Measurements from ENCODE around the gene CAMK2B. TPM values are rescaled to one million over a fixed set of nuclear protein-coding genes. Genes with fewer than 3 reads are reported as not detected.

Gene CAMK2B
- total and polyA plus RNA-seq, 7 donors = 0.23 to 3.2 (median 1.5) TPM; not detected in 1

DNA sequence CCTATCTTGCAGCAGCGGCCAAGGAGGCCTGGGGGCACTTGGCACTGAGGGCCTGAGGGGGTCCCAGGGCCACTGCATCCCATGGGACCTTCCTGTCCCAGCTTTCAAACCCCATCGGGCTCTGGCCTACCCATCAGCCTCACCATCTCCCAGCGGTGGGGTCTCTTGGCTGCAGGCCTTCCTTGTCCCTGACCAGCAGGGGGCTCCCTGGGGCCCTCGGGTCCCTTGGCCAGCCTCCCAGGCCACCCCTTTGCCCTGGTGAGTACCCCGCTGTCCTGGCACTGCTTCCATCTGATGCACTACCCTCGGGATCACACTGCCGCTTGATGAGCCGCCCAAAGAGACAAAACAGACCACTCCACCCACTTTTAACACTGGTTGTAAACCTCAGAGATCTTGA lies 81.1 kb downstream of the CAMK2B start:
- intact Hi-C loops (cut with DNase I) = no loop called here
- no peak overlapping the region for H3K4me3 ChIP-seq
- H3K36me3 ChIP-seq = no peaks in the 10 kb centered on the region
- no peaks in the 10 kb centered on the region for H3K9me3 ChIP-seq
- H3K27me3 ChIP-seq = peaks cover 0 to 9% (median 0%) of the 10 kb centered on the region in 3 donors
- H3K27ac ChIP-seq = no peak overlapping the region
- TF ChIP-seq EP300 (IDR thresholded peaks at IDR 0.05) = no peak
- peak in 1 of 4 experiments; percentile 21 for TF ChIP-seq CTCF (IDR thresholded peaks at IDR 0.05)
- TF ChIP-seq POLR2AphosphoS5 (IDR thresholded peaks at IDR 0.05) = no peak
- no peak for TF ChIP-seq POLR2A (IDR thresholded peaks at IDR 0.05)
- 47 to 62% methylated on average over 8 of the region's 8 CpGs for WGBS, 2 donors
- peaks cover 0 to 6% (median 4%) of the 10 kb centered on the region in 4 donors for H3K4me1 ChIP-seq
- DNase-seq = no peak

DNA sequence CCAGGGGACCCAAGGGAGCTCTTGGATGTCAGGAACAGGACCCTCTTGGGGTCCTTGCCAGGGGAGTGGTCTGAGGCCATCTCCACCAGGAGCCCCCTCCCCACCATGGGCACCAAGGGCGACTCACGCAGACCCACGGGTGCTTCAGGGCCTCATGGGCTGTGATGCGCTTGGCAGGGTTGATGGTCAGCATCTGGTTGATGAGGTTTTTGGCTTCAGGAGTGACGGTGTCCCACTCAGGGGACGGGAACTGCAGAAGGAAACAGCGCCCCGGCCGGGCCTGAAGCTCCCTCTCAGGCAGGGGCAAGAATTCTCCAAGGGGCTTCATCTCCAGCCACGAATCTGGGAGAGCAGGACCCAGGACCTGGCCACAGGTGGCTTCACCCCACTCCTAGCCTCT lies 83.3 kb downstream of the CAMK2B start:
- 83 to 90% methylated on average over 10 of the region's 10 CpGs for WGBS, 2 donors
- no peaks in the 10 kb centered on the region for H3K36me3 ChIP-seq
- intact Hi-C loops (cut with DNase I) = no loop called here
- H3K27ac ChIP-seq = no peak overlapping the region
- H3K9me3 ChIP-seq = no peaks in the 10 kb centered on the region
- H3K27me3 ChIP-seq = peaks cover 0 to 9% (median 0%) of the 10 kb centered on the region in 3 donors
- DNase-seq = no peak
- H3K4me1 ChIP-seq = peaks cover 0 to 6% (median 4%) of the 10 kb centered on the region in 4 donors
- no peak overlapping the region for H3K4me3 ChIP-seq
- TF ChIP-seq POLR2A (IDR thresholded peaks at IDR 0.05) (no peak), POLR2AphosphoS5 (IDR thresholded peaks at IDR 0.05) (no peak), EP300 (IDR thresholded peaks at IDR 0.05) (no peak), CTCF (IDR thresholded peaks at IDR 0.05) (no peak)

DNA sequence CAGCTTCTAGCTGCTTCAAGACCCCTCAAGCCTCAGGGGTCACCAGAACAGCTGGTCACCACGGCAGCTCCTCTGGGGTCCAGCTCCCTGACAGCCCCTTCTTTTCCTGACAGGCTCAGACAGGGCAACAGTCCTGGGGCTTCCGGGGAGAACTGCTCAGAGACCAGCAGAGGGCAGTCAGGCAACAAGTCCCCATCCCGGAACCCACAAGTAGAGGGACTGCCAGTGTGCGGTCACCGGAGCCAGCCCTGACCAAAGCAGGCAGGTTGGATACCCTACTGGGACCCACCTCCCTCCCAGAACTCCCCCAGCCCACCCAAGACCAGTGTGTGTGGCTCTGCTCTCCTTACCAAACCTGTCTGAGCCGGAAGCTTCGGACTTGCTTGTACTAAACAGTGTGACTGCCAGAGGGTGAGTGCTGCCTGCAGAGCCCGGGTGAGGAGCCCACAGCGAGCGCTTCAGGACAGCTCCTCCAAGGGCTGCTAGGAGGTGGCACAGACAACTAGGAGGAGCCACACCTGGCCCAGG lies 84.3 kb downstream of the CAMK2B start:
- DNase-seq = peak; percentile 82
- peaks cover 0 to 9% (median 0%) of the 10 kb centered on the region in 3 donors for H3K27me3 ChIP-seq
- intact Hi-C loops (cut with DNase I) = loop anchor here (1.0 kb wide), 2 partner anchors 236 to 324 kb away; no protein-coding TSS in a partner anchor

DNA sequence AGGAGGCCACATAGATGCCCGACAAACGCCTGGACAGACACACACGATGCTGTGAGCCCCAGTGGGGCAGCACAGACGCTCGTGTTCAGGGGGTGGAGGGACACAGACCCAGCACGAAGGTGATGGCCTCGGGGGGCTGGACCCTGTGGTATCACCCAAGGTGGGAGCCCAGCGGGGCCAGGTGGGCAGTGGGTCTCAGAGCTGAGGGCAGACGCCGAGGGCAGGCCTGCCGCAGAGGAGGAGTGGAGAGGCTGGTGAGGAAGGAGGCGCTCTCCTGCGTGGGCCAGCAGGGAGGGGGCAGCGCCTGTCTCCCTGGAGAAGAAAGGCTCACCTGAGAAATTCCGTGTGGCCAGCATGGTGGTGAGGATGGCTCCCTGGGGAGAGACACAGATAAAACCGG lies 85.0 kb downstream of the CAMK2B start:
- no peak overlapping the region for H3K27ac ChIP-seq
- no peak overlapping the region for H3K4me3 ChIP-seq
- no peak for TF ChIP-seq POLR2AphosphoS5 (IDR thresholded peaks at IDR 0.05)
- no peak for TF ChIP-seq POLR2A (IDR thresholded peaks at IDR 0.05)
- TF ChIP-seq CTCF (IDR thresholded peaks at IDR 0.05) = no peak
- TF ChIP-seq EP300 (IDR thresholded peaks at IDR 0.05) = no peak
- H3K4me1 ChIP-seq = peaks cover 0 to 6% (median 4%) of the 10 kb centered on the region in 4 donors
- H3K9me3 ChIP-seq = no peaks in the 10 kb centered on the region
- H3K27me3 ChIP-seq = peaks cover 0 to 9% (median 0%) of the 10 kb centered on the region in 3 donors
- H3K36me3 ChIP-seq = no peaks in the 10 kb centered on the region
- no peak for DNase-seq
- intact Hi-C loops (cut with DNase I) = no loop called here
- 75 to 82% methylated on average over 16 of the region's 16 CpGs for WGBS, 2 donors

More for the DNA sequence above, 84.3 kb downstream of the CAMK2B start:
- Histone ChIP-seq H3K9me3 (no peaks in the 10 kb centered on the region), H3K4me1 (peaks cover 0 to 6% (median 4%) of the 10 kb centered on the region in 4 donors), H3K36me3 (no peaks in the 10 kb centered on the region), H3K27ac (no peak overlapping the region), H3K4me3 (peak overlapping the region in 3 of 4 donors; percentile 23 to 38 (median 37))
- no peak for TF ChIP-seq POLR2AphosphoS5 (IDR thresholded peaks at IDR 0.05)
- TF ChIP-seq CTCF (IDR thresholded peaks at IDR 0.05) = peak; percentile 28 to 60 (median 56)
- 6 to 22% methylated on average over 10 of the region's 10 CpGs for WGBS, 2 donors

DNA sequence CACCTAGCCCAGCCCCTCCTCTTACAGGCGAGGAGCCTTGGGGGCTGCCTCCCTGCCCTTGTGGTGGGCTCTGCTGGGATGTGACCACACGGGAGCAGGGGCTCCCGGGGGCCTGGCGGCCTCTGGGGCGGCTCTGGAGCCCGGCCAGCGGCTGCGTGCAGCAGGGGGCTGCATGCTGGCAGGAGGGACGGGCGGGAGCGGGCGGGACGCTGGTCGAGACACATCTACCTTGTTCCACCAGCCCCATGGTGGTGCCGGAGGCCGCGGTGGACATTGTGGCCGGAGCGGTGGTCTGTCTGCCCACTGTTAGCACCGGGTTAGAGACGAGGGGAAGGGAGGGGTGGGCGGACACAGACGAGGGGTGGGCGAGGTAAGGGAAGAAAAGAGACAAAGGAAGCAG lies 86.0 kb downstream of the CAMK2B start:
- intact Hi-C loops (cut with DNase I) = no loop called here
- Histone ChIP-seq H3K4me1 (peaks cover 0 to 6% (median 4%) of the 10 kb centered on the region in 4 donors), H3K4me3 (no peak overlapping the region), H3K9me3 (no peaks in the 10 kb centered on the region), H3K27me3 (peaks cover 0 to 9% (median 0%) of the 10 kb centered on the region in 3 donors), H3K36me3 (no peaks in the 10 kb centered on the region), H3K27ac (no peak overlapping the region)
- WGBS, 2 donors = 69 to 77% methylated on average over 24 of the region's 24 CpGs
- DNase-seq = no peak
- TF ChIP-seq EP300 (IDR thresholded peaks at IDR 0.05) (no peak), POLR2A (IDR thresholded peaks at IDR 0.05) (no peak), POLR2AphosphoS5 (IDR thresholded peaks at IDR 0.05) (no peak), CTCF (IDR thresholded peaks at IDR 0.05) (no peak)

Measured in sigmoid colon (tissue), 7 donors.